ENCODE measurements around the gene CBLN3. TPM values are rescaled to one million over a fixed set of nuclear protein-coding genes. Genes with fewer than 3 reads are reported as not detected.
"Not testable (repeated sequence)": the region's sequence is repeated elsewhere in the genome, so short reads cannot be mapped to it uniquely, and the experiment has no call there.

Gene CBLN3
- total and polyA plus RNA-seq, 4 donors, result 0.59 to 2.4 (median 1.5) TPM

DNA sequence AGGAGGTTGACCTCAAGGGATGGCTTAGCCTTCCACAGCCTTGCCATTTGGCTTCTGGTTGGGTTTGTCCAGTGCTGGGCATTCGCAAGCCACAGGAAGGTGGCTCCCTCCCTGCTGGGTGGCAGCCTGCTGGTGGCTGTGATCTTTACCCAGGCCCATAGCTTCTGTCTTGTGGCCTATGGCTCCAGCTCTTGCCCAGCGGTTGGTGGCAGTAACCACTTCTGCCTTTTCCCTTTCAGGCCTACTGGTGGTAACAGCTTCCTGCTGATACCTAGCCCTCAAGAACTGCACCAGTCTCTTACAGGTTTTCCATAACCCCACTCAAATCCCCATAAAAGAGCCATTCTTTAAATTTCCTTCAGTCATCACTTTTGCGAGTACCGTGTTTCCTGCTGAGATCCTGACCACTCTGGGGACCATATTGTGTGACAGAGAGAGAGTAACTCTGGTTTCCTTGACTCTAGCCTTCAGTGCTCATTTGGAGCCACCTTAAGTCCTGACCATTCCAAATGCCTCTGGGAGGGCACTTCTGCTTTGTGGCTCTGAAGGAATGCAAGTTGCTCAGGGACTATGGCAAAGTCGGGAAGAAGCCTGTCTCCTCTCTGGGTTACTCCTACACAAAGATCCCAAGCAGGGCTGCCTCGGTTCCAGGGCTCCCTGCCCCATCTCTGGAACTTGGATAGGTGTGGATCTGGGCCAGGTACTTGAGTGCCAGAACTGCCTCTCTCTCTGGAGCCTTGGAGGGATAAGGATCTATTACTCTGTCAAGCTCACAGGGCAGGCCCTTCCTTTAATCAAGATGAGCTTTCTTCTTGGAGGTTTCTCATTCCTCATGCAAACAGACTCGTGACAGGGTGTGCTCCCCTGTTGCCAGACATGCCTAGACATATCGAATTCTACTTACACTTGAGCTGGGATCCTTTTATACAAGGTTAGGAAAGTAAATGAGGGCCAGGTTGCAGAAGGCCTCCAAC is 33.6 kb downstream of the CBLN3 start:
- no peaks in the 10 kb centered on the region for H3K36me3 ChIP-seq (ENCODE audit: control insufficient read depth, insufficient read depth, low read length)
- H3K4me3 ChIP-seq (ENCODE audit: low read depth, low read length), result no peak overlapping the region
- 63% methylated on average over 4 of the region's 8 CpGs for WGBS (ENCODE audit: insufficient coverage)
- no peaks in the 10 kb centered on the region for H3K9me3 ChIP-seq (ENCODE audit: control insufficient read depth, insufficient read depth, low read length)
- H3K27ac ChIP-seq (ENCODE audit: low read depth, low read length), result no peak overlapping the region
- no peaks in the 10 kb centered on the region for H3K27me3 ChIP-seq (ENCODE audit: control insufficient read depth, insufficient read depth, low read length)
- peaks cover 26% of the 10 kb centered on the region for H3K4me1 ChIP-seq (ENCODE audit: control insufficient read depth, insufficient read depth, low read length)
- no peak for DNase-seq (ENCODE audit: low read depth in 4 of 6, low spot score in 6 of 6)

- H3K4me3 ChIP-seq (ENCODE audit: low read depth, low read length), result no peak overlapping the region
Measured at GRCh38 chr14:24394275-24394674, 35.2 kb downstream of the CBLN3 start.

GRCh38 chr14:24392325-24393091 is 37.0 kb downstream of the CBLN3 start:
- H3K36me3 ChIP-seq (ENCODE audit: control insufficient read depth, insufficient read depth, low read length), result no peaks in the 10 kb centered on the region
- no peaks in the 10 kb centered on the region for H3K27me3 ChIP-seq (ENCODE audit: control insufficient read depth, insufficient read depth, low read length)
- H3K4me1 ChIP-seq (ENCODE audit: control insufficient read depth, insufficient read depth, low read length), result no peaks in the 10 kb centered on the region
- no peak overlapping the region for H3K27ac ChIP-seq (ENCODE audit: low read depth, low read length)
- no peaks in the 10 kb centered on the region for H3K9me3 ChIP-seq (ENCODE audit: control insufficient read depth, insufficient read depth, low read length)
- 53% methylated on average over 4 of the region's 8 CpGs for WGBS (ENCODE audit: insufficient coverage)
- peak in 1 of 6 donors; percentile 41 for DNase-seq (ENCODE audit: low read depth in 4 of 6, low spot score in 6 of 6)
- no peak overlapping the region for H3K4me3 ChIP-seq (ENCODE audit: low read depth, low read length)

More at GRCh38 chr14:24394275-24394674, 35.2 kb downstream of the CBLN3 start:
- H3K4me1 ChIP-seq (ENCODE audit: control insufficient read depth, insufficient read depth, low read length), result peaks cover 11% of the 10 kb centered on the region
- DNase-seq (ENCODE audit: low read depth in 4 of 6, low spot score in 6 of 6), result no peak
- WGBS (ENCODE audit: insufficient coverage), result no CpG with 5 or more reads among the region's 3 CpGs
- H3K27me3 ChIP-seq (ENCODE audit: control insufficient read depth, insufficient read depth, low read length), result no peaks in the 10 kb centered on the region
- no peak overlapping the region for H3K27ac ChIP-seq (ENCODE audit: low read depth, low read length)
- no peaks in the 10 kb centered on the region for H3K36me3 ChIP-seq (ENCODE audit: control insufficient read depth, insufficient read depth, low read length)
- no peaks in the 10 kb centered on the region for H3K9me3 ChIP-seq (ENCODE audit: control insufficient read depth, insufficient read depth, low read length)

- H3K27me3 ChIP-seq (ENCODE audit: control insufficient read depth, insufficient read depth, low read length), result no peaks in the 10 kb centered on the region
Measured at GRCh38 chr14:24390701-24391468, 38.6 kb downstream of the CBLN3 start.

GRCh38 chr14:24389226-24389848 is 40.1 kb downstream of the CBLN3 start:
- Histone ChIP-seq H3K36me3 (ENCODE audit: control insufficient read depth, insufficient read depth, low read length) (no peaks in the 10 kb centered on the region), H3K4me1 (ENCODE audit: control insufficient read depth, insufficient read depth, low read length) (no peaks in the 10 kb centered on the region), H3K4me3 (ENCODE audit: low read depth, low read length) (no peak overlapping the region), H3K27ac (ENCODE audit: low read depth, low read length) (no peak overlapping the region), H3K9me3 (ENCODE audit: control insufficient read depth, insufficient read depth, low read length) (no peaks in the 10 kb centered on the region), H3K27me3 (ENCODE audit: control insufficient read depth, insufficient read depth, low read length) (no peaks in the 10 kb centered on the region)
- DNase-seq (ENCODE audit: low read depth in 4 of 6, low spot score in 6 of 6), result no peak
- 70% methylated on average over 5 of the region's 11 CpGs for WGBS (ENCODE audit: insufficient coverage)

More at GRCh38 chr14:24390701-24391468, 38.6 kb downstream of the CBLN3 start:
- H3K9me3 ChIP-seq (ENCODE audit: control insufficient read depth, insufficient read depth, low read length), result no peaks in the 10 kb centered on the region
- H3K27ac ChIP-seq (ENCODE audit: low read depth, low read length), result no peak overlapping the region
- no peak for DNase-seq (ENCODE audit: low read depth in 4 of 6, low spot score in 6 of 6)
- H3K36me3 ChIP-seq (ENCODE audit: control insufficient read depth, insufficient read depth, low read length), result no peaks in the 10 kb centered on the region
- H3K4me3 ChIP-seq (ENCODE audit: low read depth, low read length), result no peak overlapping the region
- no peaks in the 10 kb centered on the region for H3K4me1 ChIP-seq (ENCODE audit: control insufficient read depth, insufficient read depth, low read length)
- WGBS (ENCODE audit: insufficient coverage), result 81% methylated on average over 3 of the region's 6 CpGs

- no peak overlapping the region for H3K27ac ChIP-seq (ENCODE audit: low read depth, low read length)
- no peaks in the 10 kb centered on the region for H3K4me1 ChIP-seq (ENCODE audit: control insufficient read depth, insufficient read depth, low read length)
- 33% methylated on average over 1 of the region's 2 CpGs for WGBS (ENCODE audit: insufficient coverage)
- H3K9me3 ChIP-seq (ENCODE audit: control insufficient read depth, insufficient read depth, low read length), result no peaks in the 10 kb centered on the region
- no peaks in the 10 kb centered on the region for H3K36me3 ChIP-seq (ENCODE audit: control insufficient read depth, insufficient read depth, low read length)
- no peak overlapping the region for H3K4me3 ChIP-seq (ENCODE audit: low read depth, low read length)
- no peaks in the 10 kb centered on the region for H3K27me3 ChIP-seq (ENCODE audit: control insufficient read depth, insufficient read depth, low read length)
- DNase-seq (ENCODE audit: low read depth in 4 of 6, low spot score in 6 of 6), result no peak
Measured at GRCh38 chr14:24388474-24389179, 40.8 kb downstream of the CBLN3 start.

DNA sequence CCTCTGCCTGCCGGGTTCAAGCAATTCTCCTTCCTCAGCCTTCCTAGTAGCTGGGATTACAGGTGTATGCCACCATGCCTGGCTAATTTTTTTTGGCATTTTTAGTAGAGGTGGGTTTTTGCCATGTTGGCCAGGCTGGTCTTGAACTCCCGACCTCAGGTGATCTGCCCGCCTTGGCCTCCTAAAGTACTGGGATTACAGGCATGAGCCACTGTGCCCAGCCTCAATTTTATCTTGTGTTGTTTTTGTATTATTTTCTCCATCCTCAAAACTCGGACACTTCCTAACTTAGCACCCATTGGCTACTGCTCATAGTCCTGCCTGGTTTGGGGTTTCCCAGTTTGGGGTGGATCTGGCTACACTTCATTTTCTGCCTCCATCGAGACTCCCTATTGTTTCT is 41.9 kb downstream of the CBLN3 start:
- not testable (repeated sequence) for DNase-seq (ENCODE audit: low read depth in 4 of 6, low spot score in 6 of 6); H3K27me3 ChIP-seq (ENCODE audit: control insufficient read depth, insufficient read depth, low read length); H3K9me3 ChIP-seq (ENCODE audit: control insufficient read depth, insufficient read depth, low read length); H3K4me3 ChIP-seq (ENCODE audit: low read depth, low read length); H3K27ac ChIP-seq (ENCODE audit: low read depth, low read length); H3K36me3 ChIP-seq (ENCODE audit: control insufficient read depth, insufficient read depth, low read length); H3K4me1 ChIP-seq (ENCODE audit: control insufficient read depth, insufficient read depth, low read length)
- WGBS (ENCODE audit: insufficient coverage), result 57% methylated on average over 1 of the region's 5 CpGs

- H3K36me3 ChIP-seq (ENCODE audit: control insufficient read depth, insufficient read depth, low read length), result no peaks in the 10 kb centered on the region
- WGBS (ENCODE audit: insufficient coverage), result no CpG with 5 or more reads among the region's 2 CpGs
- DNase-seq (ENCODE audit: low read depth in 4 of 6, low spot score in 6 of 6), result no peak
Measured at GRCh38 chr14:24387009-24387345, 42.5 kb downstream of the CBLN3 start.

More at GRCh38 chr14:24387009-24387345, 42.5 kb downstream of the CBLN3 start:
- no peak overlapping the region for H3K4me3 ChIP-seq (ENCODE audit: low read depth, low read length)
- H3K9me3 ChIP-seq (ENCODE audit: control insufficient read depth, insufficient read depth, low read length), result no peaks in the 10 kb centered on the region
- no peak overlapping the region for H3K27ac ChIP-seq (ENCODE audit: low read depth, low read length)
- H3K4me1 ChIP-seq (ENCODE audit: control insufficient read depth, insufficient read depth, low read length), result no peaks in the 10 kb centered on the region
- no peaks in the 10 kb centered on the region for H3K27me3 ChIP-seq (ENCODE audit: control insufficient read depth, insufficient read depth, low read length)

Data from spinal cord (tissue), 10 donors.